Keratinocyte (primary cell): ENCODE data around the gene CIPC. TPM values are rescaled to one million over a fixed set of nuclear protein-coding genes. Genes with fewer than 3 reads are reported as not detected.

ENCODE experiments used
- DNase-seq: peaks from one replicate; pipeline ENCODE4 v3.0.0-alpha.2; 2011; ENCODE audit warnings: low read depth, missing footprints, low spot score
- FAIRE-seq: peaks from 2 replicates; lab custom pipeline; 2011; peaks lifted over from hg19 to GRCh38; lab: Jason Lieb, UNC
- H2AFZ ChIP-seq: 2 replicates; pipeline ENCODE4 v1.6.0; 2012; ENCODE audit warnings: low read length, control low read depth, inconsistent platforms; ENCODE audit not compliant: control insufficient read depth
- H3K27ac ChIP-seq: 2 replicates; pipeline ENCODE4 v1.5.1; 2011; ENCODE audit warnings: low read length; ENCODE audit not compliant: control insufficient read depth, insufficient read depth
- H3K27me3 ChIP-seq: 3 replicates; pipeline ENCODE4 v1.6.0; 2011; ENCODE audit warnings: low read length; ENCODE audit not compliant: control insufficient read depth, insufficient read depth; ENCODE audit errors: extremely low read depth
- H3K36me3 ChIP-seq, 2 experiments: 2 replicates in 1 of 2; 3 replicates in 1 of 2; pipeline ENCODE4 v1.5.1; 2011; ENCODE audit warnings: low read length in 2 of 2, mild to moderate bottlenecking in 1 of 2; ENCODE audit not compliant: control insufficient read depth in 2 of 2, insufficient read depth in 2 of 2; ENCODE audit errors: extremely low read depth in 1 of 2
- H3K4me1 ChIP-seq: 3 replicates; pipeline ENCODE4 v1.5.1; 2011; ENCODE audit warnings: low read length; ENCODE audit not compliant: control insufficient read depth, insufficient read depth; ENCODE audit errors: extremely low read depth
- H3K4me2 ChIP-seq: 3 replicates; pipeline ENCODE4 v1.6.0; 2011; ENCODE audit warnings: low read depth, low read length; ENCODE audit not compliant: control insufficient read depth, insufficient read depth; ENCODE audit errors: extremely low read depth
- H3K4me3 ChIP-seq, 3 experiments: fragments of 200-600 bp in 1 of 3; sonication (generic) in 1 of 3; 2 replicates in 2 of 3; 3 replicates in 1 of 3; pipeline ENCODE4 v1.5.1; 2011 to 2016; ENCODE audit warnings: low read length in 3 of 3, mild to moderate bottlenecking in 3 of 3, control low read depth in 2 of 3, inconsistent platforms in 1 of 3, low read depth in 1 of 3, mixed read lengths in 1 of 3, mixed run types in 1 of 3, moderate library complexity in 1 of 3; ENCODE audit not compliant: control insufficient read depth in 2 of 3, insufficient read depth in 2 of 3; ENCODE audit errors: extremely low read depth in 1 of 3
- H3K79me2 ChIP-seq: 2 replicates; pipeline ENCODE4 v1.6.0; 2012; ENCODE audit warnings: low read length; ENCODE audit not compliant: control insufficient read depth, insufficient read depth
- H3K9ac ChIP-seq: 3 replicates; pipeline ENCODE4 v1.6.0; 2011; ENCODE audit warnings: low read length; ENCODE audit not compliant: control insufficient read depth, insufficient read depth; ENCODE audit errors: extremely low read depth
- H3K9me1 ChIP-seq: 3 replicates; pipeline ENCODE4 v1.6.0; 2011; ENCODE audit warnings: low read length; ENCODE audit not compliant: control insufficient read depth, insufficient read depth; ENCODE audit errors: extremely low read depth
- H3K9me3 ChIP-seq: 2 replicates; pipeline ENCODE4 v1.5.1; 2012; ENCODE audit warnings: low read depth, low read length; ENCODE audit not compliant: control insufficient read depth
- H4K20me1 ChIP-seq: 3 replicates; pipeline ENCODE4 v1.6.0; 2011; ENCODE audit warnings: low read length; ENCODE audit not compliant: control insufficient read depth, insufficient read depth; ENCODE audit errors: extremely low read depth
- CTCF ChIP-seq, 3 experiments: IDR thresholded peaks in 1 of 3; conservative IDR thresholded peaks in 1 of 3; optimal IDR thresholded peaks in 1 of 3; 2 replicates in 2 of 3; 3 replicates in 1 of 3; pipeline versions ENCODE3 to v1.5.1; 2011; ENCODE audit warnings: low read length in 3 of 3, mild to moderate bottlenecking in 3 of 3, moderate library complexity in 2 of 3, control low read depth in 1 of 3, inconsistent platforms in 1 of 3; ENCODE audit not compliant: insufficient read depth in 2 of 3; ENCODE audit errors: extremely low read depth in 1 of 3
- EZH2 ChIP-seq: IDR thresholded peaks from one replicate; pipeline ENCODE4 v1.6.1; 2012; ENCODE audit warnings: inconsistent platforms, mild to moderate bottlenecking, low read length, moderate library complexity
- dilution Hi-C: fragments of 300-500 bp; cut with MboI; formaldehyde crosslinking; loops from one replicate; pipeline ENCODE4 v1.7.0; 2020; ENCODE audit warnings: low sequenced_read_pairs; ENCODE audit not compliant: extremely low pct_ligation_motif_present
- polyA plus RNA-seq, 5 experiments: library from polyadenylated mRNA; depleted of rRNA in 3 of 5; stranded (reverse) in 3 of 5; stranded (forward) in 1 of 5; unstranded in 1 of 5; fragments of >200 nt; gene quantifications; 1 replicate in 1 of 5; 2 replicates in 3 of 5; 3 replicates in 1 of 5; pipeline versions ENCODE4 v1.2.1 to v1.2.3, GENCODE V29; 2011 to 2012; ENCODE audit warnings: missing spikeins in 2 of 5, low read depth in 1 of 5, low replicate concordance in 1 of 5

CIPC gene
- polyA plus RNA-seq, 1 donor (not counting 4 experiments of a cell fraction or from before 2014, with no cell fraction given): 13.2 TPM

- Histone ChIP-seq H3K79me2 (no peaks in the 10 kb centered on the region), H3K4me2 (no peak overlapping the region), H3K4me1 (peaks cover 11% of the 10 kb centered on the region), H3K36me3 (no peaks in the 10 kb centered on the region), H3K27ac (no peak overlapping the region), H4K20me1 (no peaks in the 10 kb centered on the region), H2AFZ (peak overlapping the region; percentile 41), H3K9me3 (peaks cover 3% of the 10 kb centered on the region), H3K27me3 (no peaks in the 10 kb centered on the region), H3K9ac (no peak overlapping the region), H3K4me3 (no peak overlapping the region), H3K9me1 (no peaks in the 10 kb centered on the region)
- peak; percentile 22 for TF ChIP-seq EZH2
- TF ChIP-seq CTCF (optimal IDR thresholded peaks at IDR 0.05 in 1 of 3, IDR thresholded peaks at IDR 0.05 in 1 of 3, conservative IDR thresholded peaks at IDR 0.05 in 1 of 3; ENCODE audit: extremely low read depth in 1 of 3, insufficient read depth in 2 of 3, low read length in 3 of 3): no peak
- no peak for FAIRE-seq
- no peak for DNase-seq
- dilution Hi-C loops: no loop called here
Measured at GRCh38 chr14:77052281-77053044, 45.6 kb upstream of the CIPC start.

- FAIRE-seq (no peak), DNase-seq (no peak)
- no peak overlapping the region for H3K27ac ChIP-seq
- no peak overlapping the region for H3K9ac ChIP-seq
- peaks cover 3% of the 10 kb centered on the region for H3K9me3 ChIP-seq
- H3K36me3 ChIP-seq: no peaks in the 10 kb centered on the region
- H2AFZ ChIP-seq: no peak overlapping the region
- no peaks in the 10 kb centered on the region for H3K79me2 ChIP-seq
- peaks cover 11% of the 10 kb centered on the region for H3K4me1 ChIP-seq
- no peak overlapping the region for H3K4me3 ChIP-seq
- dilution Hi-C loops: no loop called here
- no peaks in the 10 kb centered on the region for H3K27me3 ChIP-seq
- H4K20me1 ChIP-seq: no peaks in the 10 kb centered on the region
- no peaks in the 10 kb centered on the region for H3K9me1 ChIP-seq
- TF ChIP-seq EZH2 (peak; percentile 8), CTCF (optimal IDR thresholded peaks at IDR 0.05 in 1 of 3, IDR thresholded peaks at IDR 0.05 in 1 of 3, conservative IDR thresholded peaks at IDR 0.05 in 1 of 3; ENCODE audit: extremely low read depth in 1 of 3, insufficient read depth in 2 of 3, low read length in 3 of 3) (peak; percentile 73 to 88 (median 86))
- no peak overlapping the region for H3K4me2 ChIP-seq
Measured at GRCh38 chr14:77053046-77053841, 44.8 kb upstream of the CIPC start.
